Measurements from ENCODE around the gene PLEKHM2.
A peak's percentile ranks its signal among the peaks of the same experiment; 100 is the strongest.

The PLEKHM2 gene

GRCh38 chr1:15682936-15683341, 1.2 kb upstream of the PLEKHM2 start:
- Histone ChIP-seq H3K4me1 (ENCODE audit: low read length) (peaks cover 43% of the 10 kb centered on the region), H3K4me3 (ENCODE audit: low read length) (no peak overlapping the region), H3K9me3 (ENCODE audit: insufficient read depth, low read length) (no peaks in the 10 kb centered on the region), H2AFZ (ENCODE audit: low read depth, low read length) (no peak overlapping the region), H3K4me2 (ENCODE audit: low read length) (no peak overlapping the region), H3K9ac (ENCODE audit: low read length) (no peak overlapping the region), H3K79me2 (ENCODE audit: low read length) (peaks cover 44% of the 10 kb centered on the region), H3K27me3 (ENCODE audit: low read depth, low read length) (no peaks in the 10 kb centered on the region), H3K27ac (ENCODE audit: low read length) (no peak overlapping the region), H3K36me3 (replicated peaks; ENCODE audit: low read depth, low read length) (peaks cover 5% of the 10 kb centered on the region), H4K20me1 (ENCODE audit: insufficient read depth, low read length) (peaks cover 10% of the 10 kb centered on the region)
- TF ChIP-seq CTCF (IDR thresholded peaks at IDR 0.05; ENCODE audit: low read depth, low read length), result no peak

GRCh38 chr1:15683345-15684039, 628 bp upstream of the PLEKHM2 start:
- H3K4me1 ChIP-seq (ENCODE audit: low read length), result peaks cover 41% of the 10 kb centered on the region
- peaks cover 10% of the 10 kb centered on the region for H4K20me1 ChIP-seq (ENCODE audit: insufficient read depth, low read length)
- no peak for TF ChIP-seq CTCF (IDR thresholded peaks at IDR 0.05; ENCODE audit: low read depth, low read length)
- peaks cover 50% of the 10 kb centered on the region for H3K79me2 ChIP-seq (ENCODE audit: low read length)
- peak overlapping the region; percentile 100 for H3K9ac ChIP-seq (ENCODE audit: low read length)
- peak overlapping the region; percentile 99 for H3K4me3 ChIP-seq (ENCODE audit: low read length)
- peak overlapping the region; percentile 81; the same call in 1 of the 2 replicates for H2AFZ ChIP-seq (ENCODE audit: low read depth, low read length)
- H3K27me3 ChIP-seq (ENCODE audit: low read depth, low read length), result no peaks in the 10 kb centered on the region
- peaks cover 7% of the 10 kb centered on the region for H3K36me3 ChIP-seq (replicated peaks; ENCODE audit: low read depth, low read length)
- H3K9me3 ChIP-seq (ENCODE audit: insufficient read depth, low read length), result no peaks in the 10 kb centered on the region
- H3K27ac ChIP-seq (ENCODE audit: low read length), result peak overlapping the region; percentile 77
- peak overlapping the region; percentile 99 for H3K4me2 ChIP-seq (ENCODE audit: low read length)

GRCh38 chr1:15684468-15685291, 560 bp downstream of the PLEKHM2 start:
- H3K27ac ChIP-seq (ENCODE audit: low read length), result peak overlapping the region; percentile 39
- peaks cover 15% of the 10 kb centered on the region for H4K20me1 ChIP-seq (ENCODE audit: insufficient read depth, low read length)
- peak overlapping the region; percentile 82 for H3K9ac ChIP-seq (ENCODE audit: low read length)
- peak overlapping the region; percentile 90 for H3K4me3 ChIP-seq (ENCODE audit: low read length)
- peak overlapping the region; percentile 69 for H3K4me2 ChIP-seq (ENCODE audit: low read length)
- H3K4me1 ChIP-seq (ENCODE audit: low read length), result peaks cover 29% of the 10 kb centered on the region
- H3K36me3 ChIP-seq (replicated peaks; ENCODE audit: low read depth, low read length), result peaks cover 7% of the 10 kb centered on the region
- no peak overlapping the region for H2AFZ ChIP-seq (ENCODE audit: low read depth, low read length)
- H3K79me2 ChIP-seq (ENCODE audit: low read length), result peaks cover 60% of the 10 kb centered on the region
- no peaks in the 10 kb centered on the region for H3K9me3 ChIP-seq (ENCODE audit: insufficient read depth, low read length)
- no peaks in the 10 kb centered on the region for H3K27me3 ChIP-seq (ENCODE audit: low read depth, low read length)
- TF ChIP-seq EZH2phosphoT487 (IDR thresholded peaks at IDR 0.05; ENCODE audit: low read depth) (no peak), CTCF (IDR thresholded peaks at IDR 0.05; ENCODE audit: low read depth, low read length) (no peak)

- H3K27me3 ChIP-seq (ENCODE audit: low read depth, low read length), result no peaks in the 10 kb centered on the region
- 0 out of 2 replicates have a peak overlapping the region, but pooled peaks have one; percentile 90 for H3K4me3 ChIP-seq (ENCODE audit: low read length)
- peaks cover 15% of the 10 kb centered on the region for H4K20me1 ChIP-seq (ENCODE audit: insufficient read depth, low read length)
- H3K4me1 ChIP-seq (ENCODE audit: low read length), result peaks cover 17% of the 10 kb centered on the region
- H3K9ac ChIP-seq (ENCODE audit: low read length), result no peak overlapping the region; the same call in 1 of the 2 replicates
- no peaks in the 10 kb centered on the region for H3K9me3 ChIP-seq (ENCODE audit: insufficient read depth, low read length)
- TF ChIP-seq EZH2phosphoT487 (IDR thresholded peaks at IDR 0.05; ENCODE audit: low read depth), result no peak
- TF ChIP-seq CTCF (IDR thresholded peaks at IDR 0.05; ENCODE audit: low read depth, low read length), result no peak
- H3K27ac ChIP-seq (ENCODE audit: low read length), result no peak overlapping the region
- peaks cover 69% of the 10 kb centered on the region for H3K79me2 ChIP-seq (ENCODE audit: low read length)
- peak overlapping the region; percentile 69 for H3K4me2 ChIP-seq (ENCODE audit: low read length)
- no peak overlapping the region for H2AFZ ChIP-seq (ENCODE audit: low read depth, low read length)
- peaks cover 7% of the 10 kb centered on the region for H3K36me3 ChIP-seq (replicated peaks; ENCODE audit: low read depth, low read length)
Measured at GRCh38 chr1:15685820-15686219, 1.7 kb downstream of the PLEKHM2 start.
